Measurements from ENCODE around the gene C2CD2.

The C2CD2 gene
- long read RNA-seq, partial matches to known transcripts = 2 of 2 reads
- long read RNA-seq, other reads (novel, unspliced or antisense) = 0 of 2 reads

- Histone ChIP-seq H3K27ac (replicated peaks) (peak within 1 kb of the TSS; percentile 33), H3K4me3 (replicated peaks; ENCODE audit: insufficient read depth, low read length) (peak within 1 kb of the TSS; percentile 50), H3K27me3 (ENCODE audit: insufficient read depth, poor library complexity, severe bottlenecking) (no peaks in the 10 kb centered on the region)
- DNase-seq (ENCODE audit: low read depth in 1 of 2, low spot score in 1 of 2) = peak; percentile 43 to 52
- TF ChIP-seq REST (IDR thresholded peaks at IDR 0.05; ENCODE audit: insufficient replicate concordance, low read depth) (no peak), POLR2AphosphoS5 (IDR thresholded peaks at IDR 0.05; ENCODE audit: low read depth) (no peak), CTCF (IDR thresholded peaks at IDR 0.05; ENCODE audit: insufficient read depth, low read length) (no peak), SPI1 (IDR thresholded peaks at IDR 0.05; ENCODE audit: borderline replicate concordance, low read depth) (no peak), GABPA (IDR thresholded peaks at IDR 0.05; ENCODE audit: low read depth) (no peak)
Measured at GRCh38 chr21:41953831-41954653, at the start of gene C2CD2. C2CD2 (minus strand) TSS chr21:41954018; CDS start chr21:41953648, 370 bp downstream.

GRCh38 chr21:42003051-42003461, 49.2 kb upstream of the C2CD2 start:
- DNase-seq (ENCODE audit: low read depth in 1 of 2, low spot score in 1 of 2) = no peak
- H3K27me3 ChIP-seq (ENCODE audit: insufficient read depth, poor library complexity, severe bottlenecking) = no peaks in the 10 kb centered on the region
- TF ChIP-seq POLR2AphosphoS5 (IDR thresholded peaks at IDR 0.05; ENCODE audit: low read depth) = no peak
- TF ChIP-seq REST (IDR thresholded peaks at IDR 0.05; ENCODE audit: insufficient replicate concordance, low read depth) = no peak
- TF ChIP-seq GABPA (IDR thresholded peaks at IDR 0.05; ENCODE audit: low read depth) = no peak
- no peak; the same call in 1 of the 2 replicates for TF ChIP-seq SPI1 (IDR thresholded peaks at IDR 0.05; ENCODE audit: borderline replicate concordance, low read depth)
- TF ChIP-seq CTCF (IDR thresholded peaks at IDR 0.05; ENCODE audit: insufficient read depth, low read length) = no peak
- H3K27ac ChIP-seq (replicated peaks) = no peak overlapping the region
- H3K4me3 ChIP-seq (replicated peaks; ENCODE audit: insufficient read depth, low read length) = no peak overlapping the region

- DNase-seq (ENCODE audit: low read depth in 1 of 2, low spot score in 1 of 2) = no peak
- TF ChIP-seq SPI1 (IDR thresholded peaks at IDR 0.05; ENCODE audit: borderline replicate concordance, low read depth) (no peak), POLR2AphosphoS5 (IDR thresholded peaks at IDR 0.05; ENCODE audit: low read depth) (no peak), REST (IDR thresholded peaks at IDR 0.05; ENCODE audit: insufficient replicate concordance, low read depth) (no peak), GABPA (IDR thresholded peaks at IDR 0.05; ENCODE audit: low read depth) (no peak), CTCF (IDR thresholded peaks at IDR 0.05; ENCODE audit: insufficient read depth, low read length) (no peak)
- Histone ChIP-seq H3K4me3 (replicated peaks; ENCODE audit: insufficient read depth, low read length) (no peak overlapping the region), H3K27me3 (ENCODE audit: insufficient read depth, poor library complexity, severe bottlenecking) (no peaks in the 10 kb centered on the region), H3K27ac (replicated peaks) (no peak overlapping the region)
Measured at GRCh38 chr21:42002421-42002958, 48.7 kb upstream of the C2CD2 start.
